Loucy (cell line): ENCODE measurements around the gene IGF2R.

Experiments
- H2AFZ ChIP-seq: fragments of 200-600 bp; sonication (generic); 2 replicates; pipeline ENCODE4 v1.6.0; 2016; ENCODE audit warnings: antibody characterized with exemption, mild to moderate bottlenecking, low read length, moderate library complexity
- H3F3A ChIP-seq: fragments of 200-600 bp; 2 replicates; pipeline ENCODE4 v1.6.0; 2016; ENCODE audit warnings: antibody characterized with exemption, low read depth, mild to moderate bottlenecking
- H3K27me3 ChIP-seq: fragments of 200-600 bp; sonication (generic); 2 replicates; pipeline ENCODE4 v1.6.1; 2014; ENCODE audit warnings: low read length, mild to moderate bottlenecking; ENCODE audit not compliant: insufficient read depth, poor library complexity, severe bottlenecking
- H3K36me3 ChIP-seq: fragments of 200-600 bp; sonication (generic); 2 replicates; pipeline ENCODE4 v1.6.1; 2016; ENCODE audit warnings: low read length; ENCODE audit not compliant: insufficient read depth
- H3K4me1 ChIP-seq: fragments of 200-600 bp; sonication (generic); 2 replicates; pipeline ENCODE4 v1.5.1; 2014; ENCODE audit warnings: low read length, mild to moderate bottlenecking; ENCODE audit not compliant: insufficient read depth, poor library complexity, severe bottlenecking
- H3K4me2 ChIP-seq: fragments of 200-600 bp; sonication (generic); 2 replicates; pipeline ENCODE4 v1.6.0; 2014; ENCODE audit warnings: antibody characterized with exemption, low read length, low read depth, mild to moderate bottlenecking; ENCODE audit not compliant: poor library complexity, severe bottlenecking
- H3K4me3 ChIP-seq: fragments of 200-600 bp; sonication (generic); 2 replicates; pipeline ENCODE4 v1.5.1; 2014; ENCODE audit warnings: low read length, mild to moderate bottlenecking, mixed read lengths; ENCODE audit not compliant: poor library complexity, severe bottlenecking
- H3K79me2 ChIP-seq: fragments of 200-600 bp; sonication (generic); 2 replicates; pipeline ENCODE4 v1.6.1; 2014; ENCODE audit warnings: low read length; ENCODE audit not compliant: insufficient read depth
- H3K9ac ChIP-seq: fragments of 200-600 bp; sonication (generic); 2 replicates; pipeline ENCODE4 v1.6.0; 2014; ENCODE audit warnings: mild to moderate bottlenecking, low read depth, low read length, moderate library complexity; ENCODE audit not compliant: poor library complexity, severe bottlenecking
- H3K9me2 ChIP-seq: fragments of 200-600 bp; sonication (generic); replicated peaks from 2 replicates; pipeline ENCODE4 v1.6.1; 2016; ENCODE audit warnings: low read depth, low read length, mixed read lengths
- H3K9me3 ChIP-seq: fragments of 200-600 bp; sonication (generic); 2 replicates; pipeline ENCODE4 v1.6.1; 2014; ENCODE audit warnings: mild to moderate bottlenecking, antibody characterized with exemption, low read length, low read depth; ENCODE audit not compliant: insufficient read depth
- H4K20me1 ChIP-seq: fragments of 200-600 bp; sonication (generic); 2 replicates; pipeline ENCODE4 v1.6.0; 2014; ENCODE audit warnings: antibody characterized with exemption, low read length, mild to moderate bottlenecking; ENCODE audit not compliant: insufficient read depth, poor library complexity, severe bottlenecking
- EZH2phosphoT487 ChIP-seq: fragments of 200-600 bp; IDR thresholded peaks from 2 replicates; pipeline ENCODE4 v1.6.1; 2018; ENCODE audit warnings: antibody characterized with exemption, mild to moderate bottlenecking, moderate library complexity, borderline replicate concordance
- TF ChIP-seq, protein P1 (sequence below): fragments of 200-600 bp; sonication (generic); conservative IDR thresholded peaks from 2 replicates; pipeline ENCODE4 v1.5.1; 2014; ENCODE audit warnings: mild to moderate bottlenecking, antibody characterized with exemption, low read length

IGF2R gene

GRCh38 chr6:160147146-160147536 is 178.3 kb downstream of the IGF2R start:
- Histone ChIP-seq H3K36me3 (no peaks in the 10 kb centered on the region), H3K4me1 (no peaks in the 10 kb centered on the region), H3K27me3 (no peaks in the 10 kb centered on the region), H4K20me1 (no peaks in the 10 kb centered on the region), H3K79me2 (no peaks in the 10 kb centered on the region), H3K4me3 (no peak overlapping the region), H3F3A (no peaks in the 10 kb centered on the region), H3K9me2 (no peaks in the 10 kb centered on the region), H2AFZ (no peak overlapping the region), H3K9ac (no peak overlapping the region), H3K9me3 (no peaks in the 10 kb centered on the region), H3K4me2 (no peak overlapping the region)
- no peak for TF ChIP-seq EZH2phosphoT487
- TF ChIP-seq, protein P1, sequence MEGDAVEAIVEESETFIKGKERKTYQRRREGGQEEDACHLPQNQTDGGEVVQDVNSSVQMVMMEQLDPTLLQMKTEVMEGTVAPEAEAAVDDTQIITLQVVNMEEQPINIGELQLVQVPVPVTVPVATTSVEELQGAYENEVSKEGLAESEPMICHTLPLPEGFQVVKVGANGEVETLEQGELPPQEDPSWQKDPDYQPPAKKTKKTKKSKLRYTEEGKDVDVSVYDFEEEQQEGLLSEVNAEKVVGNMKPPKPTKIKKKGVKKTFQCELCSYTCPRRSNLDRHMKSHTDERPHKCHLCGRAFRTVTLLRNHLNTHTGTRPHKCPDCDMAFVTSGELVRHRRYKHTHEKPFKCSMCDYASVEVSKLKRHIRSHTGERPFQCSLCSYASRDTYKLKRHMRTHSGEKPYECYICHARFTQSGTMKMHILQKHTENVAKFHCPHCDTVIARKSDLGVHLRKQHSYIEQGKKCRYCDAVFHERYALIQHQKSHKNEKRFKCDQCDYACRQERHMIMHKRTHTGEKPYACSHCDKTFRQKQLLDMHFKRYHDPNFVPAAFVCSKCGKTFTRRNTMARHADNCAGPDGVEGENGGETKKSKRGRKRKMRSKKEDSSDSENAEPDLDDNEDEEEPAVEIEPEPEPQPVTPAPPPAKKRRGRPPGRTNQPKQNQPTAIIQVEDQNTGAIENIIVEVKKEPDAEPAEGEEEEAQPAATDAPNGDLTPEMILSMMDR: no peak

DNA sequence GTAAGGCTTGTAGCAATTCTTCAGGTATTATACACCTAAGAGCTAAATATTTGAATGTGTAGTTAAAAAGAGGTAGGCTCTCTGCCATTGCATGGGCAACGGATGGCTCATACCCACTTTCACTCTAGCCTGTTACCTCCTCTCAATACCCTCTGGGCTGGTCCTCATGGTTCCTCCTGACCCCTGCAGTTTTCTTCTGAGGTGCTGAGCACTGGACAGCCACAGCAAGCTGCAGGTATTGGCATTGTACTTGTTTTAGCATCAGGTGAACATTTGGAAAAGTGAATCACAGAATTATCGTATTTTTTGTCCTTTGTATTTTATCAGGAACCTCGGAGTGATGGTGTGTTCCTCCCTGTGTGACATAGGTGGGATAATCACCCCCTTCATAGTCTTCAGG is 185.6 kb downstream of the IGF2R start:
- Histone ChIP-seq H3K4me1 (no peaks in the 10 kb centered on the region), H3K36me3 (no peaks in the 10 kb centered on the region), H3K9ac (no peak overlapping the region), H2AFZ (no peak overlapping the region), H3K79me2 (no peaks in the 10 kb centered on the region), H3K9me2 (no peaks in the 10 kb centered on the region), H3K4me3 (no peak overlapping the region), H3F3A (no peaks in the 10 kb centered on the region), H3K27me3 (no peaks in the 10 kb centered on the region), H4K20me1 (no peaks in the 10 kb centered on the region), H3K4me2 (no peak overlapping the region), H3K9me3 (no peaks in the 10 kb centered on the region)
- TF ChIP-seq, protein P1: no peak
- TF ChIP-seq EZH2phosphoT487: no peak

GRCh38 chr6:160156842-160157241 is 188.0 kb downstream of the IGF2R start:
- Histone ChIP-seq H3K4me1 (no peaks in the 10 kb centered on the region), H3K9me3 (no peaks in the 10 kb centered on the region), H3K4me2 (no peak overlapping the region), H3K4me3 (no peak overlapping the region), H3K36me3 (no peaks in the 10 kb centered on the region), H3K9me2 (no peaks in the 10 kb centered on the region), H2AFZ (no peak overlapping the region), H4K20me1 (no peaks in the 10 kb centered on the region), H3K79me2 (no peaks in the 10 kb centered on the region), H3K27me3 (no peaks in the 10 kb centered on the region), H3K9ac (no peak overlapping the region), H3F3A (no peaks in the 10 kb centered on the region)
- TF ChIP-seq EZH2phosphoT487: no peak
- TF ChIP-seq, protein P1: no peak
